ENCODE results near the gene MDP1. TPM values are rescaled to one million over a fixed set of nuclear protein-coding genes. Genes with fewer than 3 reads are reported as not detected.

Gene MDP1
- total RNA-seq, 2 experiments from 2014 or later: 23.2 to 26.6 TPM

GRCh38 chr14:24259282-24260025 lies 43.6 kb upstream of the MDP1 start:
- no peak overlapping the region for H2AFZ ChIP-seq (ENCODE audit: low read length)
- H3K79me2 ChIP-seq (ENCODE audit: insufficient read depth, low read depth, low read length): no peaks in the 10 kb centered on the region
- intact Hi-C loops (cut with micrococcal nuclease; ENCODE audit: unreplicated experiment): no loop called here
- no peaks in the 10 kb centered on the region for H3K9me2 ChIP-seq (ENCODE audit: insufficient read depth, low read length)
- no peaks in the 10 kb centered on the region for H3K9me3 ChIP-seq (ENCODE audit: low read length)
- H3K4me3 ChIP-seq (ENCODE audit: low read depth, low read length, poor library complexity, severe bottlenecking): no peak overlapping the region
- TF ChIP-seq CTCF (conservative IDR thresholded peaks at IDR 0.05; ENCODE audit: low read length) (no peak), EZH2phosphoT487 (IDR thresholded peaks at IDR 0.05; ENCODE audit: borderline replicate concordance, low read depth, low read length) (no peak)
- BruUV-seq (replicated peaks): no TSS peak
- no peak overlapping the region for H3K27ac ChIP-seq (ENCODE audit: low read depth, low read length, poor library complexity, severe bottlenecking)
- H3K4me1 ChIP-seq (ENCODE audit: insufficient read depth, low read length, poor library complexity, severe bottlenecking): peaks cover 9% of the 10 kb centered on the region
- H4K20me1 ChIP-seq (ENCODE audit: insufficient read depth, low read length): no peaks in the 10 kb centered on the region
- no peaks in the 10 kb centered on the region for H3K36me3 ChIP-seq (ENCODE audit: insufficient read depth, low read length)
- POLR2A ChIA-PET: no interaction called here
- H3K4me2 ChIP-seq (ENCODE audit: low read length): no peak overlapping the region
- CTCF ChIA-PET (ENCODE audit: unreplicated experiment): interaction anchor here (0.6 kb wide), 1 partner anchor 41 kb away, joined by 3 read pairs; no protein-coding TSS in a partner anchor
- DNase-seq (ENCODE audit: low spot score): no peak

- no peak for DNase-seq (ENCODE audit: low spot score)
- BruUV-seq (replicated peaks): no TSS peak
- H3K4me2 ChIP-seq (ENCODE audit: low read length): no peak overlapping the region
- peaks cover 3% of the 10 kb centered on the region for H3K4me1 ChIP-seq (ENCODE audit: insufficient read depth, low read length, poor library complexity, severe bottlenecking)
- H3K79me2 ChIP-seq (ENCODE audit: insufficient read depth, low read depth, low read length): no peaks in the 10 kb centered on the region
- TF ChIP-seq EZH2phosphoT487 (IDR thresholded peaks at IDR 0.05; ENCODE audit: borderline replicate concordance, low read depth, low read length) (no peak), CTCF (conservative IDR thresholded peaks at IDR 0.05; ENCODE audit: low read length) (no peak)
- no peak overlapping the region for H3K27ac ChIP-seq (ENCODE audit: low read depth, low read length, poor library complexity, severe bottlenecking)
- H3K36me3 ChIP-seq (ENCODE audit: insufficient read depth, low read length): no peaks in the 10 kb centered on the region
- H3K9me3 ChIP-seq (ENCODE audit: low read length): no peaks in the 10 kb centered on the region
- POLR2A ChIA-PET: no interaction called here
- intact Hi-C loops (cut with micrococcal nuclease; ENCODE audit: unreplicated experiment): no loop called here
- no peak overlapping the region for H3K4me3 ChIP-seq (ENCODE audit: low read depth, low read length, poor library complexity, severe bottlenecking)
- H3K9me2 ChIP-seq (ENCODE audit: insufficient read depth, low read length): no peaks in the 10 kb centered on the region
- no peak overlapping the region for H2AFZ ChIP-seq (ENCODE audit: low read length)
- H4K20me1 ChIP-seq (ENCODE audit: insufficient read depth, low read length): no peaks in the 10 kb centered on the region
- CTCF ChIA-PET (ENCODE audit: unreplicated experiment): no interaction called here
These were observed 42.8 kb upstream of the MDP1 start for GRCh38 chr14:24258548-24259265.

GRCh38 chr14:24258119-24258518 lies 42.3 kb upstream of the MDP1 start:
- BruUV-seq (replicated peaks): no TSS peak
- POLR2A ChIA-PET: no interaction called here
- CTCF ChIA-PET (ENCODE audit: unreplicated experiment): no interaction called here

More at GRCh38 chr14:24258119-24258518, 42.3 kb upstream of the MDP1 start:
- no peak for TF ChIP-seq EZH2phosphoT487 (IDR thresholded peaks at IDR 0.05; ENCODE audit: borderline replicate concordance, low read depth, low read length)
- TF ChIP-seq CTCF (conservative IDR thresholded peaks at IDR 0.05; ENCODE audit: low read length): no peak
- Histone ChIP-seq H3K79me2 (ENCODE audit: insufficient read depth, low read depth, low read length) (no peaks in the 10 kb centered on the region), H3K9me3 (ENCODE audit: low read length) (no peaks in the 10 kb centered on the region), H2AFZ (ENCODE audit: low read length) (no peak overlapping the region), H3K36me3 (ENCODE audit: insufficient read depth, low read length) (no peaks in the 10 kb centered on the region), H3K27ac (ENCODE audit: low read depth, low read length, poor library complexity, severe bottlenecking) (no peak overlapping the region), H3K4me2 (ENCODE audit: low read length) (no peak overlapping the region), H3K9me2 (ENCODE audit: insufficient read depth, low read length) (no peaks in the 10 kb centered on the region), H3K4me1 (ENCODE audit: insufficient read depth, low read length, poor library complexity, severe bottlenecking) (no peaks in the 10 kb centered on the region), H4K20me1 (ENCODE audit: insufficient read depth, low read length) (no peaks in the 10 kb centered on the region), H3K4me3 (ENCODE audit: low read depth, low read length, poor library complexity, severe bottlenecking) (no peak overlapping the region)
- intact Hi-C loops (cut with micrococcal nuclease; ENCODE audit: unreplicated experiment): no loop called here
- DNase-seq (ENCODE audit: low spot score): no peak

Data from OCI-LY7 (cell line).